GM12878 (cell line): Measurements from ENCODE around the gene KIAA0408. TPM values are rescaled to one million over a fixed set of nuclear protein-coding genes. Genes with fewer than 3 reads are reported as not detected.

Experiments used
- ATAC-seq: fragments of 200-7000 bp; cut with Tn5 transposase; 3 replicates; pipeline ENCODE4 v1.9.1; 2020; ENCODE audit warnings: mild to moderate bottlenecking, moderate library complexity
- BruUV-seq: library from RNA; stranded (reverse); fragments of 400-500 nt; replicated peaks from 2 replicates; lab custom pipeline; 2021; lab: Mats Ljungman, UMichigan
- CTCF ChIA-PET: fragments of 300-600 bp; sonication (Branson Sonifier 250); formaldehyde crosslinking; extraction: SDS; loops from one replicate; lab custom pipeline; 2021; ENCODE audit warnings: inconsistent platforms; lab: Yijun Ruan, JAX
- POLR2A ChIA-PET: fragments of 350-600 bp; formaldehyde crosslinking; extraction: SDS; loops from one replicate; lab custom pipeline; 2021; ENCODE audit warnings: inconsistent platforms; lab: Charles Lee
- RAD21 ChIA-PET: fragments of 300-600 bp; sonication (Branson Sonifier 250); formaldehyde crosslinking; loops from one replicate; lab custom pipeline; 2023; ENCODE audit warnings: antibody characterized with exemption; ENCODE audit not compliant: unreplicated experiment; lab: Charles Lee
- SMC1A ChIA-PET: fragments of 300-600 bp; sonication (Branson Sonifier 250); formaldehyde crosslinking; loops from one replicate; lab custom pipeline; 2023; ENCODE audit not compliant: unreplicated experiment, uncharacterized antibody; lab: Charles Lee
- DNase-seq: peaks from one replicate; pipeline ENCODE4 v3.0.0-alpha.2; 2011; ENCODE audit warnings: low read depth, low spot score
- FAIRE-seq: peaks from 3 replicates; lab custom pipeline; 2011; peaks lifted over from hg19 to GRCh38; lab: Jason Lieb, UNC
- H2AFZ ChIP-seq: 2 replicates; pipeline ENCODE4 v1.6.0; 2011; ENCODE audit warnings: low read depth, low read length, control low read depth; ENCODE audit not compliant: control insufficient read depth
- H3K27ac ChIP-seq: 2 replicates; pipeline ENCODE4 v1.5.1; 2011; ENCODE audit warnings: control low read depth; ENCODE audit not compliant: control insufficient read depth, insufficient read depth
- H3K27me3 ChIP-seq, 2 experiments: replicated peaks in 1 of 2; 2 replicates each; pipeline versions ENCODE4 v1.6.0 to v1.6.1; 2011; ENCODE audit warnings: low read length in 1 of 2; ENCODE audit not compliant: control insufficient read depth in 2 of 2, insufficient read depth in 2 of 2
- H3K36me3 ChIP-seq, 2 experiments: 2 replicates each; pipeline ENCODE4 v1.5.1; 2011; ENCODE audit warnings: low read length in 1 of 2; ENCODE audit not compliant: control insufficient read depth in 2 of 2, insufficient read depth in 2 of 2
- H3K4me1 ChIP-seq: 2 replicates; pipeline ENCODE4 v1.6.1; 2011; ENCODE audit warnings: mild to moderate bottlenecking, low read length, moderate library complexity, mixed read lengths; ENCODE audit not compliant: control insufficient read depth, insufficient read depth
- H3K4me2 ChIP-seq: 2 replicates; pipeline ENCODE4 v1.6.0; 2011; ENCODE audit warnings: control low read depth; ENCODE audit not compliant: control insufficient read depth, insufficient read depth
- H3K4me3 ChIP-seq: fragments of 200-600 bp; sonication (generic); 2 replicates; pipeline ENCODE4 v1.5.1; 2016
- H3K79me2 ChIP-seq: 2 replicates; pipeline ENCODE4 v1.6.0; 2011; ENCODE audit warnings: low read length; ENCODE audit not compliant: control insufficient read depth, insufficient read depth
- H3K9ac ChIP-seq: 2 replicates; pipeline ENCODE4 v1.8.0; 2011; ENCODE audit warnings: low read length, control low read depth, mixed read lengths; ENCODE audit not compliant: control insufficient read depth, insufficient read depth
- H3K9me3 ChIP-seq: replicated peaks from 3 replicates; pipeline ENCODE4 v1.5.1; 2011; ENCODE audit warnings: mild to moderate bottlenecking, low read length; ENCODE audit not compliant: control insufficient read depth, insufficient read depth
- H4K20me1 ChIP-seq: 2 replicates; pipeline ENCODE4 v1.6.0; 2011; ENCODE audit not compliant: control insufficient read depth, insufficient read depth
- CREM ChIP-seq: IDR thresholded peaks from 2 replicates; pipeline ENCODE4 v1.6.1; 2014; ENCODE audit warnings: antibody characterized with exemption, low read depth
- DPF2 ChIP-seq: fragments of 450-650 bp; IDR thresholded peaks from 2 replicates; pipeline ENCODE4 v1.6.1; 2017; ENCODE audit warnings: mild to moderate bottlenecking
- EP300 ChIP-seq, 2 experiments: fragments of 150-350 bp in 1 of 2; IDR thresholded peaks; 2 replicates each; pipeline ENCODE4 v1.6.1; 2011 to 2012; ENCODE audit warnings: low read depth in 2 of 2, low read length in 2 of 2, borderline replicate concordance in 1 of 2, improper control_type of control experiment in 1 of 2, inconsistent platforms in 1 of 2; ENCODE audit not compliant: control insufficient read depth in 1 of 2
- MXI1 ChIP-seq: fragments of 150-350 bp; IDR thresholded peaks from 2 replicates; pipeline ENCODE4 v1.6.1; 2011; ENCODE audit warnings: low read depth, mild to moderate bottlenecking, inconsistent platforms, low read length, improper control_type of control experiment
- TCF3 ChIP-seq: IDR thresholded peaks from 2 replicates; pipeline ENCODE4 v1.6.1; 2012; ENCODE audit warnings: low read depth, mild to moderate bottlenecking, low read length, borderline replicate concordance; ENCODE audit not compliant: insufficient read depth
- TCF7 ChIP-seq: IDR thresholded peaks from 2 replicates; pipeline ENCODE4 v1.6.1; 2014; ENCODE audit warnings: antibody characterized with exemption, borderline replicate concordance
- WGBS: methylation state at CpG from one replicate; pipeline ENCODE4 v1.1.6; 2016; ENCODE audit warnings: low lambda C conversion rate; ENCODE audit not compliant: insufficient replicate concordance, insufficient coverage; ENCODE audit errors: missing lambda C conversion rate; 5-methylcytosine and 5-hydroxymethylcytosine counted together
- in situ Hi-C: fragments of 300-500 bp; cut with MboI; formaldehyde crosslinking; loops from 9 replicates; pipeline ENCODE4 v1.14.3; 2018; ENCODE audit warnings: mixed read lengths
- intact Hi-C: fragments of 100-400 bp; cut with micrococcal nuclease; formaldehyde crosslinking; loops from one replicate; pipeline ENCODE4 v1.14.2; 2022; ENCODE audit not compliant: unreplicated experiment
- polyA plus RNA-seq, 11 experiments: library from polyadenylated mRNA; depleted of rRNA in 4 of 11; unstranded in 6 of 11; stranded (reverse) in 5 of 11; fragments of >200 nt; fragmentation: Nextera tagmentation in 4 of 11; fragmentation: Illumina TruSeq in 1 of 11; extraction: Ambion mirVana in 4 of 11; extraction: Trizol in 1 of 11; gene quantifications; 1 replicate in 1 of 11; 2 replicates in 10 of 11; pipeline versions ENCODE4 v1.2.1 to v1.2.3, GENCODE V29; 2011 to 2016; ENCODE audit warnings: inconsistent platforms in 2 of 11, missing spikeins in 2 of 11, low read depth in 1 of 11
- total RNA-seq, 4 experiments: library from RNA; depleted of rRNA in 3 of 4; stranded (reverse); fragments of >200 nt in 3 of 4; fragmentation: Illumina TruSeq in 1 of 4; extraction: Trizol in 1 of 4; gene quantifications; 2 replicates each; pipeline versions ENCODE4 v1.2.1 to v1.2.3, GENCODE V29; 2013 to 2021
- TF ChIP-seq, protein P1 (sequence below): fragments of 450-650 bp; formaldehyde crosslinking; IDR thresholded peaks from 2 replicates; pipeline ENCODE4 v1.4.0; 2020; ENCODE audit warnings: mild to moderate bottlenecking, moderate library complexity

The KIAA0408 gene
- total and polyA plus RNA-seq, 10 of the 15 experiments (the other 5 are each of a cell fraction or from before 2014, with no cell fraction given) = 0.03 to 0.30 (median 0.06) TPM; not detected in 4

DNA sequence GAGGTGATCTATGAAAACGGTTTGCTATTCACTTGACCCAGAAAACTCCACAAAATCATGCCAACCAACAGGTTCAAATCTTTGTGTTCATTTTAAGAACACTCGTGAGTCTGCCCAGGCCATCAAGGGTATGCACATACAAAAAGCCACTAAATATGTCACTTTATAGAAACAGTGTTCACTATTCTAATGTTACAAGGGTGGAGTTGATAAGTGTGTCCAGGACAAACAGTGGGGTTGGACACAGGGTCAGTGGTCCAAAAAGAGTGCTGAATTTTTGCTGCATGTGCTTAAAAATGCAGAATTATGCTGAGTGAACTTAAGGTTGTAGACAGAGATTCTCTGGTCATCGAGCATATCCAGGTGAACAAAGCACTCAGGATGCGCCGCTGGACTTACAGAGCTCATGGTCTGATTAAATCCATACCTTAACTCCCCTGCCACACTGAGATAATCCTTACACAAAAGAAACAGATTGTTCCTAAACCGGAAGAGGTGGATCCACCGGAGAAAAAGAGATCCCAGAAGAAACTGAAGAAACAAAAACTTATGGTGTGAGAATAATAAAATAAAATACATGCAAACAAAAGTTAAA, 23.5 kb downstream of the KIAA0408 start:
- Histone ChIP-seq H3K36me3 (no peaks in the 10 kb centered on the region), H3K9ac (no peak overlapping the region), H2AFZ (no peak overlapping the region), H3K27me3 (no peaks in the 10 kb centered on the region), H3K4me1 (no peaks in the 10 kb centered on the region), H3K27ac (no peak overlapping the region), H3K9me3 (no peaks in the 10 kb centered on the region), H3K4me2 (no peak overlapping the region), H4K20me1 (no peaks in the 10 kb centered on the region), H3K79me2 (no peaks in the 10 kb centered on the region), H3K4me3 (no peak overlapping the region)
- FAIRE-seq = no peak
- ChIA-PET CTCF (interaction anchor here (0.8 kb wide), 1 partner anchor 668 kb away, joined by 3 read pairs; no protein-coding TSS in a partner anchor), POLR2A (no interaction called here), SMC1A (no interaction called here), RAD21 (no interaction called here)
- no peak for ATAC-seq
- in situ Hi-C loops (no loop called here), intact Hi-C loops (no loop called here)
- WGBS = 64% methylated on average over 7 of the region's 7 CpGs
- no TSS peak for BruUV-seq
- no peak for DNase-seq
- TF ChIP-seq CREM = no peak
- TF ChIP-seq DPF2 = no peak
- no peak for TF ChIP-seq EP300 (IDR thresholded peaks at IDR 0.05; ENCODE audit: borderline replicate concordance in 1 of 2, control insufficient read depth in 1 of 2, low read depth in 2 of 2, low read length in 2 of 2)
- TF ChIP-seq TCF3 = no peak
- no peak for TF ChIP-seq TCF7
- no peak for TF ChIP-seq MXI1
- TF ChIP-seq, protein P1, sequence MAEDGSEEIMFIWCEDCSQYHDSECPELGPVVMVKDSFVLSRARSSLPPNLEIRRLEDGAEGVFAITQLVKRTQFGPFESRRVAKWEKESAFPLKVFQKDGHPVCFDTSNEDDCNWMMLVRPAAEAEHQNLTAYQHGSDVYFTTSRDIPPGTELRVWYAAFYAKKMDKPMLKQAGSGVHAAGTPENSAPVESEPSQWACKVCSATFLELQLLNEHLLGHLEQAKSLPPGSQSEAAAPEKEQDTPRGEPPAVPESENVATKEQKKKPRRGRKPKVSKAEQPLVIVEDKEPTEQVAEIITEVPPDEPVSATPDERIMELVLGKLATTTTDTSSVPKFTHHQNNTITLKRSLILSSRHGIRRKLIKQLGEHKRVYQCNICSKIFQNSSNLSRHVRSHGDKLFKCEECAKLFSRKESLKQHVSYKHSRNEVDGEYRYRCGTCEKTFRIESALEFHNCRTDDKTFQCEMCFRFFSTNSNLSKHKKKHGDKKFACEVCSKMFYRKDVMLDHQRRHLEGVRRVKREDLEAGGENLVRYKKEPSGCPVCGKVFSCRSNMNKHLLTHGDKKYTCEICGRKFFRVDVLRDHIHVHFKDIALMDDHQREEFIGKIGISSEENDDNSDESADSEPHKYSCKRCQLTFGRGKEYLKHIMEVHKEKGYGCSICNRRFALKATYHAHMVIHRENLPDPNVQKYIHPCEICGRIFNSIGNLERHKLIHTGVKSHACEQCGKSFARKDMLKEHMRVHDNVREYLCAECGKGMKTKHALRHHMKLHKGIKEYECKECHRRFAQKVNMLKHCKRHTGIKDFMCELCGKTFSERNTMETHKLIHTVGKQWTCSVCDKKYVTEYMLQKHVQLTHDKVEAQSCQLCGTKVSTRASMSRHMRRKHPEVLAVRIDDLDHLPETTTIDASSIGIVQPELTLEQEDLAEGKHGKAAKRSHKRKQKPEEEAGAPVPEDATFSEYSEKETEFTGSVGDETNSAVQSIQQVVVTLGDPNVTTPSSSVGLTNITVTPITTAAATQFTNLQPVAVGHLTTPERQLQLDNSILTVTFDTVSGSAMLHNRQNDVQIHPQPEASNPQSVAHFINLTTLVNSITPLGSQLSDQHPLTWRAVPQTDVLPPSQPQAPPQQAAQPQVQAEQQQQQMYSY (CRISPR knock-in tag) = no peak
